HG02981 (cell line): Measurements from ENCODE around the gene SCAF8.
"Not testable (repeated sequence)": the region's sequence is repeated elsewhere in the genome, so short reads cannot be mapped to it uniquely, and the experiment has no call there.

ENCODE experiments used
- ATAC-seq: cut with Tn5 transposase; IDR thresholded peaks from one replicate; pipeline ENCODE4 v1.9.1; 2021; ENCODE audit warnings: mild to moderate bottlenecking, moderate library complexity; ENCODE audit not compliant: unreplicated experiment

Gene SCAF8

DNA sequence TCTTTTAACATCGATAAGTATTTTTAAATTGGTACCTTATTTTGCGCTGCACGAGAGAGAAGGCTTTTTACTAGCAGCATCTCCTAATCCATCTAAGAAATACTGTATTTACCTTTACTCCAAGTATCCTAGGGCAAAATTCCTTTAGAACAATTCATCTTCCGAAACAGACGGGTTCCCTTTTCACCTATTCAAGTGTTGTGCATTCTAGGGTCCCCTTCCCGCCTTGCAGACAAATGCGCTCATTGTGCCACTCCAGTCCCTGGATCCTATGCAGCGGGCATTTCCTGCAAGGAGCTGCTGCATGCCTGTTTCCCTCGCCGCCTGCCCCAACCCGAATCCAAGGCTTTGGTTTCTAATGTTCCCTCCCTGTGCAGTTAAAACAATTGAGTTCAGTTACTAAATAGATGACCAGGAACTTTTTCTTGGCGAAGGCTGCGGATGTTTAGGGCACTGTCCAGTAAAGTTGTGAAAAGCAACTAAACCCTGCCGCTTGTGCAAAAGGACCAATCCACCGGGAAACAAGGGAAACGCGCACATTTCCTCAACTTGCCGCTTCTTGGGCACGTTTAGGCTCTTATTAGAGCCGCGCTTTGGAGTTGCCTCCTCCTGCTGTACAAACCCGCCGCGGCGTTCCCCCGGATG, 556 bp upstream of the SCAF8 start:
- no peak for ATAC-seq

- peak; percentile 75 for ATAC-seq
Measured at GRCh38 chr6:154733626-154734382, 588 bp downstream of the SCAF8 start.

DNA sequence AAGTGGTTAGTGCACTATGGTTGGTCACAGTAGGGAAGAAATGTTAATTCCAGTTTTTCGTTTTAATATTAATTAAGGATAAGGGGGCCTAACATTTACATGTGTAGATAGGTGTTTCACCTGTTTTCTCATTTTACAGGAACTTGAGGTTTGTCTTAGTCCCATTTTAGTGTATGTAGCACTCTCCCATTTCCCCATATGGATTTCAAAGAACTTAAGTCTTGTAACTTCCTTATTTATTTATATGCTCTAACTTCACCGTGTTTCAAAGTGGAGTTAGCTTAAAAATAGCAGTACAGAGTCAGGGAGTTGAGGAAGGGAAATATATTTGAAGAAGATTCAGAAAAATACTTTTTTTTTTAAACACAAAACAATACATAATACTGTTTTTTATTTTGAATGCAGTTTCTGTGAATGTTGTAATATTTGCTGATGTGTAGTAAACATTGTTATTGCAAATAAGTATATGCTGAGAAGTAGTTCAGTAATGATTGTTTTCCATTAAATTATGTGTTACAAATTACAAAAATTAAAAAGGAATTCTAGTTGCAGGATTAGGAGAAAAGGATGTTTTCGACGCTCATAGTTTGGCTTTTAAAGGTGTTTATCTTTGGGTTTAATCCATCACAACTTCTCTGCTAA, 3.5 kb downstream of the SCAF8 start:
- ATAC-seq: no peak

- no peak for ATAC-seq
Measured at GRCh38 chr6:154737424-154737823, 4.2 kb downstream of the SCAF8 start.

DNA sequence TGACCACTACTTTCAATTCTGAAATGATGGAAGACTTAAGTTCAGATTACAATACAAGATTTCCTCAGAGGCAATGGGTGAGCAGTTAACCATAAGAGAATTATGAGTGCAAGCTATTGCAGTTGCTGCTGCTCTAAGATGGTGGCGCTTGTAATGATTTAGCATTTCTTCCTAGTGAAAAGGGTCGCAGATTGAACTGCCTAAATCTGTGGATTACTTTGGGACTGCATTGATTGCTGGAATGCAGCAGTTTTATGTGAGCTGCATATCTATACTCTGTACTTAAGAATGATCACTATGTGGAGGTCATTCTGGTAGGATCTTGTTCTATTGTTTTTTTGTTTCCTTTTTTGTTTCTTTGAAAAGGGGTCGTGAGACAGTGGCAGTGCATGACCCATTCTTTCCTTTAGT, 5.3 kb downstream of the SCAF8 start:
- ATAC-seq: no peak

DNA sequence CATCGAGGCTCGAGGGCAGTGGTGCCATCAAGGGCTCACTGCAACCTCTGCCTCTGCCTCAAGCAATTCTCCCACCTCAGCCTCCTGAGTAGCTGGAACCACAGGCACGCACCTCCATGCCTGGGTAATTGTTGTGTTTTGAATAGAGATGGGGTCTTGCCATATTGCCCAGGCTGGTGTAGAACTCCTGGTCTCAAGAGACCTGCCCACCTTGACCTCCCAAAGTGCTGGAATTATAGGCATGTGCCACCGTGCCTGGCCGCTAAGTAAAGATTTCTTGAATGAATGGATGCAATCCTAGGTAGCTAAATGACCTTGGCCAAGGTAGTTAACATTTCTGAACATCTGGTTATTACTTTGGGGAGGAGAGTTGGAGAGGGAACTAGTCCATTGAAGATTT, 7.4 kb downstream of the SCAF8 start:
- no peak for ATAC-seq

DNA sequence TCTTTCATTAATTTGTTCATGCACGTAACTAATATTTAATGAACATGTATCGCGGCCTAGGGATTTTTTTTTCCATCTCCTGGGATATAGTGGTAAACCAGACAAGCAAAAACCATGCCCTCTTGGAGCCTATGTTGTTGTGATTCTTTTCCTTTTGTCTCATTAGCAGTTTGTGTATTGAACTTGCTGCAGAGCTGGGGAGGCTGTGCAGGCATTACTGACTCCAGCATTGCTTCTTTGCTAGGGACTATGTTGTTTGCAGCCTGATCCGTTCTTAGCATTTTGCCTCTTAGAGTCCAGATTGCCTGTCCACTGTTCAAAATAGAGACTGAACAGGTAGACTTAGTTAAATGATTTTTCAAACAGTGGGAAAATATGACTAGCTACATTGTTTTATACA, 9.7 kb downstream of the SCAF8 start:
- no peak for ATAC-seq

GRCh38 chr6:154744029-154744745, 11.0 kb downstream of the SCAF8 start:
- not testable (repeated sequence) for ATAC-seq

DNA sequence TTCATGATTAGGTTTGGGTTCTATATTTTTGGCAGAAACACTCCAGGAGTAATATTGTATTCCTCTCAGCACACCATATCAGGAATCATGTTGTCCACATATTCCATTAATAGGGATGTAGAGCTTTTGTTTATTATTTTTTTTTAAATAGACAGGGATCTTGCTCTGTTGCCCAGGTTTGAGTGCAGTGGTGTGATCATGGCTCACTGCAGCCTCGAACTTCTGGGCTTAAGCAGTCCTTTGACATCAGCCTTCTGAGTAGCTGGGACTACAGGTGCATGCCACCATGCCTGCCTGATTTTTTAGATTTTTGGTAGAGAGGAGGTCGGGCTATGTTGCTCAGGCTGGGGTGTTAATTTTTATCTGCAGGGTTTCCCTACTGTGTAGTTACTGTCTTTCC, 12.0 kb downstream of the SCAF8 start:
- ATAC-seq: no peak

DNA sequence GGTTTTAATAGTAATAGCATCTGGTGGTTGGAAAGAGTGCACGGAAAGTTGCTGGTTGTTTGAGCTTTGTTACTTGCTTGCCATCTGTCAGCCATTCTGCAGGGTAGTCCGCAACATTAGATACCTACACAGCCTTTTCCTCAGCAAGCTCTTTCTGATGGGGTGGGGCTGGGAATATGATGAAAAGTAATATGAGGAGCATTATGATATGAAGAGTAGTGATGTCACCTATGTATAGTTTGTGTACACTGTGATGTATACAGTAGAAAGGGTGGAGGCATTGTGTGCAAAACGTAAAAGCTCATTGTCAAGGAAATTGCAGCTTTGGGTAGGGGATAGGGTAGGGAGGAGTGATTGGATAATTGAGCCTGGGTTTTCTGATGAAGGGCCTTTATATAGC, 16.1 kb downstream of the SCAF8 start:
- ATAC-seq: no peak

- ATAC-seq: no peak
Measured at GRCh38 chr6:154751011-154751800, 18.0 kb downstream of the SCAF8 start.

- ATAC-seq: no peak
Measured at GRCh38 chr6:154752022-154752421, 18.8 kb downstream of the SCAF8 start.

DNA sequence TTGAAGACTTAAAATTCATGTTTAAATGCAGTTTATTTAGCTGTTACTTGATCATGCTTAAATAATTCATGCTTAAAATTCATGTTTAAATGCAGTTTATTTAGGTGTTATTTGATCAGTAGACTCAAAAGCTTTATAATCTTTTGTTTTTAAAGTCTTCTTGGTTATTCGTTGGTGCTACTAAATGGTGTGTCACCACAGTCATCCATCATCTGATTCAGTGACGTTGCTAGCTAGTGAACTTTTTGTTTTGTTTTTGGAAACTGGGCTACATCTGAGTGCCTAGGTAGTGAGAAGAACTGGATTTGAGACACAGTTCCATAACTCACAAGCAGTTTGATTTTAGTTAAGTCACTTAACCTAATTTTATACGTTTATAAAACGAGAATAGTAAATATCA, 20.9 kb downstream of the SCAF8 start:
- no peak for ATAC-seq

DNA sequence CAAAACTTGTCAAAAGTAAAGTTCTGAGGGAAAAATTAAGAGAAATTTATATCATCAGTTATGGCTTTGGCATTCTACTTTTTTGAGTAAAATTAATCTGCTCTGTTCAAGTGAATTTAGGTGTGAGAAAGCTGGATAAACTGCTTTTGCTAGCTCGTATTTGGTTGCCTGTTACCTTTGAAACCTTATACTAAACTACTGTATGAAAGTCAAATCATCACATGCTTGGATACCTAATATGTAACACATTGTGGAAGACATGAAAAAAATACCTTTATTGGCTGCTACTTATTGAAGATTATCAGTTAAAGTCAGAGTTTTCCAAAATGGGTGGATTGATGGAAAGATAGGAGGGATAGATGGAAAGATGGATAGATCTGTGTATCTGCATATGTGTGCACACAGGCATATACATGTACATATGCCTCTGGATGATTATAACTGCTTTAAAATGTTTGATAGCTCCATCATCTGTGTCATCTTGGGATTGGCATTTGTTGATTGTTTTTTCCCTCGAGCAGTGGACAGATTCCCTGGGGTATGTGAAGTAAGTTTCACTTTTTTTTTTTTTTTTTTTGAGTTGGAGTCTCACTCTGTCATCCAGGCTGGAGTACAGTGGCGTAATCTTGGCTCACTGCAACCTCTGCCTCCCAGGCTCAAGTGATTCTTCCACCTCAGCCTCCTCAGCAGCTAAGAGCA, 24.3 kb downstream of the SCAF8 start:
- no peak for ATAC-seq

DNA sequence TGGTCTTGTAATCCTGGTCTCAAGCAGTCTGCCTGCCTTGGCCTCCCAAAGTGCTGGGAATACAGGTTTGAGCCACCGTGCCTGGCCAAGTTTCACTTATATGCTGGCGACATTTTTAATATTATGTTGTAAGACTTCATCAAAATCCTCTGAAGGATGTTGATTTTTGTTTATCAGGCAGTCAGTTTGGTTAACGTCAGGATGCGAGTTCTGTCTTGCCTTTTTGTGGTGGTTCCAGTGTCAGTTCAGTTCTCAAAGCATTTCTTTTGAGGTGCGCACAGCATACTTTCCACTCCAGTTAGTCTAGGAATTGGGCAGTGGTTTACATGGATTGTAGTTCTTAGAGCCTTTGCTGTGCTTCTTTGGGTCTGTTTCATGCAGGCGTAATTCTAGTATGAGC, 24.9 kb downstream of the SCAF8 start:
- no peak for ATAC-seq

DNA sequence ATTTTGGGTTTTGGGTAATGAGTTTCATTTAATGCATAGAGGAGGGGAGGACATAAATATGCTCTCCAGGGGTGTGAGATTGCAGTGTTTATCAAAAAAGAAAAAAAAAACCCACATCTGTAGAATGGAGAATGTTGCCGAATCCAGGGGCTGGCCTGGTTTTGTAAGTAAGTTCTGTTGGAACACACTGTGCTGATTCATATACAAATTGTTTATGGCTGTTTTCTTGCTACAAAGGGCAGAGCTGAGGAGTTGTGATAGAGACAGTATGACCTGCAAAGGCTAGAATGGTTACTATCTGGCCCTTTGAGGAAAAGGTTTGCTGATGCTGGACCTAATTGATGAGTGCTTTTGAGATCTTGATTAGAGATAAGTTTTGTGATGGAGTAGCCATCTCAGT, 30.4 kb downstream of the SCAF8 start:
- no peak for ATAC-seq

DNA sequence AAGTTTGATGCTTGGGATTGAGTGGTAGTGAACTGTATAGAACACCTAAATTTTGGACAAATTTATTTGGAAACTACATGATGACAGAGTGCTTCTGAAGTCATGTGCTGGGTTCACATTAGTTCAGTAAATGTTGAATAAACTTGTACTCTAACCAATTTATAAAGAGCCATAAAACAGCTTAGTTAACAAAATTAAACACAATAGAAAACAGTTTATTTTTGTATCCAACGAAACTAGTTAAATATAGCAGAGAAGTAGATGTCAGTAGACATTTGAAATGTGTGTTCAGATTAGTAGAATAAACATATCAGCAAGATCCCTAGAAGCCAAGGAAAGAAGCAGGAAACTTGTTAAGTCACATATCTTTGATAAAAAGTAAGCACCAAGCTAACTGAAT, 32.1 kb downstream of the SCAF8 start:
- no peak for ATAC-seq

GRCh38 chr6:154766288-154766687, 33.1 kb downstream of the SCAF8 start:
- ATAC-seq: no peak

DNA sequence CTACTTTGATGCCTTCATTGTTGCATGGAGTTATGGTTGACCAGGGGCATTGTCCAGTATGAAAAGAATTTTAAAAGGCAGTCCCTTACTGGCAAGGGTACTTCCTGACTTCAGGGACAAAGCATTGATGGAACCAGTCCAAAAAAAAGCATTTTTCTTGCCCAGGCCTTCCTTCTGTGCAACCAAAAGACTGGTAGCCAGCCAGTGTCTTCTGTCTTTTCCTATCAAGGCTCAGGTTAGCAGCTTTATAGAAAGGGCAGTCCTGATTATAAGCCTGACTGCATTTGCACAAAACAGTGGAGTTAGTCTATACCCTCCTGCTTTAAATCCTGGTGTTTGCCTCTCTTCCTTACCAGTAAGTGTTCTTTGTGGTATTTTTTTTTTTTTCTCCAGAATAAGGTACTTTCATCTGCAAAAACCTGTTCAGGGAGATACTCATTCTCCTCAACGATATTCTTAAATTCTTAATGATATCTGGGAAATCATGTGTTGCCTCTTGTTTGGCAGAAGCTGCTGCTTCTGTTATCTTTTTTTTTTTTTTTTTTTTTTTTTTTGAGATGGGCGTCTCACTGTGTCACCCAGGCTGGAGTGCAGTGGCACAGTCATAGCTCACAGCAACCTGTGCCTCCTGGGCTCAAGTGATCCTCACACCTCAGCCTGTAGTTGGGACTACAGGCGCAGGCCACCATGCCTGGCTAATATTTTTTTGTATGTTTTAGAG, 33.9 kb downstream of the SCAF8 start:
- no peak for ATAC-seq

GRCh38 chr6:154768280-154768679, 35.1 kb downstream of the SCAF8 start:
- no peak for ATAC-seq
